K562 (cell line): Measurements from ENCODE around the gene FMNL2. TPM values are rescaled to one million over a fixed set of nuclear protein-coding genes. Genes with fewer than 3 reads are reported as not detected.

Experiments used
- ATAC-seq: fragments of 200-7000 bp; cut with Tn5 transposase; 3 replicates; pipeline ENCODE4 v1.9.1; 2020; ENCODE audit warnings: moderate library complexity
- BruUV-seq: library from RNA; stranded (reverse); fragments of 400-500 nt; replicated peaks from 2 replicates; lab custom pipeline; 2021; lab: Mats Ljungman, UMichigan
- CTCF ChIA-PET: fragments of 300-600 bp; formaldehyde crosslinking; extraction: SDS; loops from one replicate; lab custom pipeline; 2021; ENCODE audit warnings: low intra/inter-chr PET ratio; lab: Yijun Ruan, JAX
- POLR2A ChIA-PET: fragments of 300-600, 350-650 bp; sonication (Branson Sonifier 250); formaldehyde crosslinking; extraction: SDS; loops from one replicate; lab custom pipeline; 2021; ENCODE audit warnings: antibody characterized with exemption, inconsistent platforms; lab: Yijun Ruan, JAX
- DNase-seq, 4 experiments: peaks; one replicate each; pipeline versions ENCODE4 v3.0.0 to v3.0.0-alpha.2; 2011 to 2018; ENCODE audit warnings: low spot score in 3 of 4, mixed read lengths in 3 of 4; ENCODE audit errors: extremely low read depth in 1 of 4
- FAIRE-seq: peaks from 2 replicates; lab custom pipeline; 2011; peaks lifted over from hg19 to GRCh38; lab: Jason Lieb, UNC
- H2AFZ ChIP-seq: 2 replicates; pipeline ENCODE4 v1.6.0; 2011; ENCODE audit warnings: low read depth, low read length, control low read depth, inconsistent platforms
- H3K27ac ChIP-seq: fragments of 200-600 bp; 3 replicates; pipeline ENCODE4 v1.8.0; 2011; ENCODE audit warnings: low read depth, mild to moderate bottlenecking, control low read depth, inconsistent platforms, low read length, moderate library complexity, mixed read lengths; ENCODE audit errors: extremely low read depth
- H3K27me3 ChIP-seq, 2 experiments: fragments of 300-600 bp in 1 of 2; 2 replicates in 1 of 2; 3 replicates in 1 of 2; pipeline versions ENCODE4 v1.6.0 to v1.8.0; 2011; ENCODE audit warnings: inconsistent platforms in 2 of 2, low read length in 2 of 2, mild to moderate bottlenecking in 1 of 2, mixed read lengths in 1 of 2, moderate library complexity in 1 of 2; ENCODE audit not compliant: control insufficient read depth in 2 of 2, insufficient read depth in 2 of 2
- H3K36me3 ChIP-seq: fragments of 300-600 bp; 3 replicates; pipeline ENCODE4 v1.8.0; 2011; ENCODE audit warnings: mild to moderate bottlenecking, low read length, inconsistent platforms; ENCODE audit not compliant: control insufficient read depth, insufficient read depth
- H3K4me1 ChIP-seq, 2 experiments: fragments of 200-600 bp in 1 of 2; replicated peaks in 1 of 2; 2 replicates in 1 of 2; 3 replicates in 1 of 2; pipeline versions ENCODE4 v1.5.1 to v1.8.0; 2011; ENCODE audit warnings: inconsistent platforms in 2 of 2, low read length in 2 of 2, mild to moderate bottlenecking in 1 of 2, mixed read lengths in 1 of 2, moderate library complexity in 1 of 2; ENCODE audit not compliant: control insufficient read depth in 2 of 2, insufficient read depth in 2 of 2
- H3K4me2 ChIP-seq: 2 replicates; pipeline ENCODE4 v1.6.1; 2011; ENCODE audit warnings: low read length, control low read depth, inconsistent platforms, mixed read lengths; ENCODE audit not compliant: insufficient read depth
- H3K4me3 ChIP-seq: fragments of 200-600 bp; sonication (generic), shearing (Covaris generic); 2 replicates; pipeline ENCODE4 v1.5.1; 2016; ENCODE audit warnings: control low read depth, inconsistent platforms
- H3K79me2 ChIP-seq: fragments of 200-600 bp; 3 replicates; pipeline ENCODE4 v1.8.0; 2011; ENCODE audit warnings: low read length, inconsistent platforms; ENCODE audit not compliant: control insufficient read depth, insufficient read depth
- H3K9ac ChIP-seq, 2 experiments: 2 replicates each; pipeline versions ENCODE4 v1.6.0 to v1.6.1; 2011; ENCODE audit warnings: low read depth in 2 of 2, low read length in 2 of 2, control low read depth in 1 of 2, inconsistent platforms in 1 of 2, mild to moderate bottlenecking in 1 of 2, mixed read lengths in 1 of 2; ENCODE audit not compliant: insufficient read depth in 1 of 2
- H3K9me1 ChIP-seq: one replicate; pipeline ENCODE4 v1.6.0; 2011; ENCODE audit warnings: inconsistent platforms, mild to moderate bottlenecking, low read length, moderate library complexity; ENCODE audit not compliant: control insufficient read depth, insufficient read depth
- H3K9me3 ChIP-seq: replicated peaks from 2 replicates; pipeline ENCODE4 v1.5.1; 2011; ENCODE audit warnings: low read depth, low read length, inconsistent platforms; ENCODE audit not compliant: control insufficient read depth, insufficient read depth
- H4K20me1 ChIP-seq: replicated peaks from 2 replicates; pipeline ENCODE4 v1.6.1; 2011; ENCODE audit warnings: low read length, inconsistent platforms, mixed read lengths; ENCODE audit not compliant: control insufficient read depth, insufficient read depth
- EZH2 ChIP-seq: IDR thresholded peaks from 2 replicates; pipeline ENCODE4 v1.6.1; 2012; ENCODE audit warnings: low read depth, mild to moderate bottlenecking, inconsistent platforms, low read length, borderline replicate concordance
- HNRNPL ChIP-seq: fragments of 200-400 bp; formaldehyde crosslinking; IDR thresholded peaks from 2 replicates; pipeline ENCODE4 v1.6.1; 2017; ENCODE audit warnings: low read depth, mild to moderate bottlenecking, low read length
- RBM17 ChIP-seq: fragments of 200-400 bp; formaldehyde crosslinking; IDR thresholded peaks from 2 replicates; pipeline ENCODE4 v1.6.1; 2017; ENCODE audit warnings: low read depth, mild to moderate bottlenecking, low read length, borderline replicate concordance
- SMARCA5 ChIP-seq: fragments of 450-650 bp; IDR thresholded peaks from 2 replicates; pipeline ENCODE4 v1.6.1; 2016
- STAG1 ChIP-seq: sonication (generic); formaldehyde crosslinking; IDR thresholded peaks from 2 replicates; pipeline ENCODE4 v1.5.0; 2020; ENCODE audit warnings: missing genetic modification reagents, borderline replicate concordance
- TAF1 ChIP-seq: IDR thresholded peaks from 2 replicates; pipeline ENCODE4 v1.6.1; 2011; ENCODE audit warnings: mild to moderate bottlenecking, low read length, moderate library complexity; ENCODE audit not compliant: insufficient read depth, control insufficient read depth, severe bottlenecking; ENCODE audit errors: extremely low read depth
- TAF9B ChIP-seq: fragments of 450-650 bp; IDR thresholded peaks from 2 replicates; pipeline ENCODE4 v1.6.1; 2018; ENCODE audit warnings: mild to moderate bottlenecking; ENCODE audit not compliant: partially characterized antibody
- TCFL5 ChIP-seq: fragments of 250-450 bp; sonication (Bioruptor Pico); conservative IDR thresholded peaks from 2 replicates; pipeline ENCODE4 v1.6.1; 2021; ENCODE audit warnings: mild to moderate bottlenecking, moderate library complexity, matching md5 sums
- WHSC1 ChIP-seq: IDR thresholded peaks from one replicate; pipeline ENCODE4 v1.6.1; 2012; ENCODE audit warnings: low read length, control low read depth, inconsistent platforms
- YY1 ChIP-seq, 3 experiments: IDR thresholded peaks; 2 replicates each; pipeline ENCODE4 v1.6.1; 2011; ENCODE audit warnings: low read length in 2 of 3, mild to moderate bottlenecking in 2 of 3, moderate library complexity in 2 of 3, borderline replicate concordance in 1 of 3, control low read depth in 1 of 3, low read depth in 1 of 3; ENCODE audit not compliant: insufficient read depth in 3 of 3, insufficient replicate concordance in 2 of 3, control insufficient read depth in 1 of 3, insufficient read length in 1 of 3; ENCODE audit errors: extremely low read depth in 1 of 3
- ZHX1 ChIP-seq: fragments of 150-350 bp; conservative IDR thresholded peaks from 2 replicates; pipeline ENCODE4 v1.6.1; 2014; ENCODE audit warnings: low read length
- ZNF184 ChIP-seq: sonication (generic); formaldehyde crosslinking; IDR thresholded peaks from 2 replicates; pipeline ENCODE4 v1.5.0; 2020; ENCODE audit warnings: missing genetic modification reagents
- ZNF3 ChIP-seq: fragments of 250-450 bp; sonication (Bioruptor Pico); IDR thresholded peaks from 2 replicates; pipeline ENCODE4 v1.5.0; 2021; ENCODE audit warnings: mild to moderate bottlenecking, moderate library complexity
- ZNF395 ChIP-seq: fragments of 200-800 bp; sonication (Bioruptor generic); IDR thresholded peaks from 2 replicates; pipeline ENCODE4 v1.6.1; 2017; ENCODE audit warnings: missing genetic modification characterization, missing compliant biosample characterization
- ZNF707 ChIP-seq: fragments of 250-450 bp; sonication (Bioruptor Pico); conservative IDR thresholded peaks from 2 replicates; pipeline ENCODE4 v1.8.0; 2022; ENCODE audit warnings: inconsistent platforms, mild to moderate bottlenecking, moderate library complexity
- WGBS: fragments of 100-300 bp; shearing (Covaris generic); methylation state at CpG from one replicate; pipeline ENCODE4 v1.1.6; 2016; ENCODE audit warnings: low coverage, mixed read lengths; ENCODE audit not compliant: insufficient coverage; ENCODE audit errors: missing lambda C conversion rate; 5-methylcytosine and 5-hydroxymethylcytosine counted together
- in situ Hi-C: fragments of 300-500 bp; cut with MboI; formaldehyde crosslinking; loops from 4 replicates; pipeline ENCODE4 v1.15.0; 2018; ENCODE audit warnings: inconsistent platforms, mixed read lengths
- intact Hi-C: fragments of 100-400 bp; cut with micrococcal nuclease; formaldehyde crosslinking; loops from 2 replicates; pipeline ENCODE4 v1.14.2; 2022
- polyA plus RNA-seq, 8 experiments: library from polyadenylated mRNA; depleted of rRNA in 4 of 8; stranded (reverse) in 5 of 8; unstranded in 3 of 8; fragments of >200 nt; fragmentation: Nextera tagmentation in 2 of 8; fragmentation: Illumina TruSeq in 1 of 8; extraction: Ambion mirVana in 2 of 8; extraction: Trizol in 1 of 8; gene quantifications; 2 replicates each; pipeline versions ENCODE4 v1.2.1 to v1.2.3, GENCODE V29; 2011 to 2014; ENCODE audit warnings: inconsistent platforms in 1 of 8, missing spikeins in 1 of 8
- total RNA-seq, 7 experiments: library from RNA; depleted of rRNA in 6 of 7; stranded (reverse); fragments of >200 nt in 6 of 7; fragmentation: Illumina TruSeq in 2 of 7; extraction: Trizol in 2 of 7; gene quantifications; 2 replicates each; pipeline versions ENCODE4 v1.2.1 to v1.2.3, GENCODE V29; 2011 to 2021; ENCODE audit warnings: low replicate concordance in 1 of 7

The FMNL2 gene
- total and polyA plus RNA-seq, 9 of the 15 experiments (the other 6 are each of a cell fraction or from before 2014, with no cell fraction given), result 0.15 to 0.49 (median 0.24) TPM; not detected in 1

GRCh38 chr2:152452256-152452973 lies 117.4 kb downstream of the FMNL2 start (continued):
- TF ChIP-seq ZHX1 (no peak), TAF9B (no peak)

- no peaks in the 10 kb centered on the region for H3K4me1 ChIP-seq
- no peaks in the 10 kb centered on the region for H3K9me1 ChIP-seq
- no TSS peak for BruUV-seq
- no peak overlapping the region for H3K9ac ChIP-seq
- in situ Hi-C loops (no loop called here), intact Hi-C loops (no loop called here)
- H3K27ac ChIP-seq, result no peak overlapping the region
- no peaks in the 10 kb centered on the region for H3K36me3 ChIP-seq
- FAIRE-seq, result no peak
- ATAC-seq, result peak; percentile 55
- ChIA-PET POLR2A (interaction anchor here (0.7 kb wide), 1 partner anchor 451 kb away, joined by 3 read pairs; no protein-coding TSS in a partner anchor), CTCF (no interaction called here)
- H4K20me1 ChIP-seq, result no peaks in the 10 kb centered on the region
- no peak overlapping the region for H3K4me3 ChIP-seq
- H3K27me3 ChIP-seq, result peaks cover 4 to 26% of the 10 kb centered on the region in 2 experiments; a peak in 3 of 5 replicates
- no peak overlapping the region for H3K4me2 ChIP-seq
- no peak overlapping the region for H2AFZ ChIP-seq
- DNase-seq, result no peak
- 1% methylated on average over 9 of the region's 9 CpGs for WGBS
- H3K9me3 ChIP-seq, result no peaks in the 10 kb centered on the region
- no peaks in the 10 kb centered on the region for H3K79me2 ChIP-seq
- TF ChIP-seq WHSC1, result no peak
- no peak for TF ChIP-seq SMARCA5
- no peak for TF ChIP-seq ZNF184 (CRISPR knock-in tag)
- no peak for TF ChIP-seq ZNF707 (CRISPR knock-in tag)
- no peak for TF ChIP-seq TCFL5 (CRISPR knock-in tag)
- no peak for TF ChIP-seq ZNF3
- no peak for TF ChIP-seq ZNF395 (CRISPR knock-in tag)
- no peak for TF ChIP-seq EZH2
- no peak for TF ChIP-seq TAF1
- no peak for TF ChIP-seq RBM17
- TF ChIP-seq YY1 (IDR thresholded peaks at IDR 0.05; ENCODE audit: borderline replicate concordance in 1 of 3, control insufficient read depth in 1 of 3, extremely low read depth in 1 of 3, insufficient read depth in 3 of 3, insufficient read length in 1 of 3, insufficient replicate concordance in 2 of 3, low read depth in 1 of 3, low read length in 2 of 3), result no peak
- no peak for TF ChIP-seq HNRNPL
- TF ChIP-seq STAG1 (CRISPR knock-in tag), result no peak
These were observed 118.3 kb downstream of the FMNL2 start for GRCh38 chr2:152453129-152453911.
